ENCODE data around the gene ATP6V0E1.
A peak's percentile ranks its signal among the peaks of the same experiment; 100 is the strongest.

Gene ATP6V0E1

GRCh38 chr5:173047838-173048105, 64.2 kb downstream of the ATP6V0E1 start:
- DNase-seq (ENCODE audit: low read depth), result no peak
- no peak for TF ChIP-seq CTCF (IDR thresholded peaks at IDR 0.05; ENCODE audit: control insufficient read depth, insufficient read depth, low read depth, low read length, missing control alignments)
- H3K4me3 ChIP-seq (ENCODE audit: control insufficient read depth, low read depth, low read length), result no peak overlapping the region

GRCh38 chr5:173050791-173051190, 67.2 kb downstream of the ATP6V0E1 start:
- no peak for TF ChIP-seq CTCF (IDR thresholded peaks at IDR 0.05; ENCODE audit: control insufficient read depth, insufficient read depth, low read depth, low read length, missing control alignments)
- H3K4me3 ChIP-seq (ENCODE audit: control insufficient read depth, low read depth, low read length), result no peak overlapping the region
- DNase-seq (ENCODE audit: low read depth), result no peak

- no peak for DNase-seq (ENCODE audit: low read depth)
- no peak overlapping the region for H3K4me3 ChIP-seq (ENCODE audit: control insufficient read depth, low read depth, low read length)
- TF ChIP-seq CTCF (IDR thresholded peaks at IDR 0.05; ENCODE audit: control insufficient read depth, insufficient read depth, low read depth, low read length, missing control alignments), result no peak
Measured at GRCh38 chr5:173051746-173052145, 68.2 kb downstream of the ATP6V0E1 start.

GRCh38 chr5:173053041-173053440, 69.5 kb downstream of the ATP6V0E1 start:
- DNase-seq (ENCODE audit: low read depth), result no peak
- no peak overlapping the region for H3K4me3 ChIP-seq (ENCODE audit: control insufficient read depth, low read depth, low read length)
- no peak for TF ChIP-seq CTCF (IDR thresholded peaks at IDR 0.05; ENCODE audit: control insufficient read depth, insufficient read depth, low read depth, low read length, missing control alignments)

- H3K4me3 ChIP-seq (ENCODE audit: control insufficient read depth, low read depth, low read length), result peak overlapping the region; percentile 64
- DNase-seq (ENCODE audit: low read depth), result no peak
- TF ChIP-seq CTCF (IDR thresholded peaks at IDR 0.05; ENCODE audit: control insufficient read depth, insufficient read depth, low read depth, low read length, missing control alignments), result no peak
Measured at GRCh38 chr5:173055042-173055721, 71.6 kb downstream of the ATP6V0E1 start.

GRCh38 chr5:173055722-173055982, 72.1 kb downstream of the ATP6V0E1 start:
- DNase-seq (ENCODE audit: low read depth), result no peak
- peak overlapping the region; percentile 64 for H3K4me3 ChIP-seq (ENCODE audit: control insufficient read depth, low read depth, low read length)
- no peak for TF ChIP-seq CTCF (IDR thresholded peaks at IDR 0.05; ENCODE audit: control insufficient read depth, insufficient read depth, low read depth, low read length, missing control alignments)
